ENCODE measurements around the gene HSP90AA1. TPM values are rescaled to one million over a fixed set of nuclear protein-coding genes. Genes with fewer than 3 reads are reported as not detected.
"Not testable (repeated sequence)": the region's sequence is repeated elsewhere in the genome, so short reads cannot be mapped to it uniquely, and the experiment has no call there.

Gene HSP90AA1
- total RNA-seq, 4 donors from 2014 or later: 185 to 396 (median 265) TPM

DNA sequence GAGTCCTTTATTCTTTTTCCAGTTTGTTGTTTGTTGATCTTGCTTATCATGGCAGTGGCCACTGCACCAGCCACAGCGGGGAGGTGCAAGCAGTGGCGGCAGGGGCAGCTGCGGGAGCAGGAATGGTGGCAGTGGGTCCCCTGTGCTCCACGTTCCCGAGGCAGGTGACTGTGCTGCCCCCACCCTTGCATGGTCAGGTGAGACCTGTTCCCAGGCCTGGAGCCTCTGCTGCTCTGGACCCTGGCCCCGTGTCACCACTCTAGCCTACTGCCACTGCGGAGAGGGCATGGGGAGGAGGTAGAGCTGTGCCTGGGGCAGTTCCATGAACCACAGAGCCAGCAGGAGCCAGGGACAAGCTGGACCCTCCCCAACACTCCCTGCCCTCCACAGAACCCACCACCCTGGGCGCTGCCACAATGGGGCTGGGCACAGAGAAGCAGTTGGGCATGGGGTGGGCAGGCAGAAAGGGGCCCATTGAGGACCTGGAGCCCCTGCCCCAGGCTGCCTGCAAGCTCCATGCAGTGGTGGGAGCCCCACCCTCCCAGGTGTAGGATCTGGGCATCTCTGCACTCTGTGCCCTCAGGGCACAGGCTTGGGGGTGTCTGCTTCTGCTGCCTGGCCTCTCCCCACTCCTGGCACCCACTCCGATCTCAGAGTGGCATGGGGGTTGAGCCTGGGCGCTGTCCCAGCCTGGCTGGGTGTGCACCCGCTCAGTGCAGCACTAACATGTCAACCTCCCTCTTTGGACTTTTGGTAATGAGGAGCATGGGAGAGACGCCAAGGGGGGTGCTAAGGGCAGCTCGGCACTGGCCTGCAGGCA, 29.7 kb upstream of the HSP90AA1 start:
- Histone ChIP-seq H3K36me3 (peaks cover 0 to 23% (median 0%) of the 10 kb centered on the region in 3 donors), H3K27ac (no peak overlapping the region), H3K4me3 (no peak overlapping the region), H3K27me3 (no peaks in the 10 kb centered on the region), H3K9me3 (peaks cover 0 to 3% (median 0%) of the 10 kb centered on the region in 4 donors), H3K4me1 (no peaks in the 10 kb centered on the region)
- DNase-seq (ENCODE audit: low spot score in 2 of 2): no peak
- 95 to 96% methylated on average over 10 to 12 of the region's 13 CpGs for WGBS, 2 donors
- TF ChIP-seq POLR2A (IDR thresholded peaks at IDR 0.05) (no peak), EP300 (IDR thresholded peaks at IDR 0.05) (no peak)
- TF ChIP-seq, protein P1, sequence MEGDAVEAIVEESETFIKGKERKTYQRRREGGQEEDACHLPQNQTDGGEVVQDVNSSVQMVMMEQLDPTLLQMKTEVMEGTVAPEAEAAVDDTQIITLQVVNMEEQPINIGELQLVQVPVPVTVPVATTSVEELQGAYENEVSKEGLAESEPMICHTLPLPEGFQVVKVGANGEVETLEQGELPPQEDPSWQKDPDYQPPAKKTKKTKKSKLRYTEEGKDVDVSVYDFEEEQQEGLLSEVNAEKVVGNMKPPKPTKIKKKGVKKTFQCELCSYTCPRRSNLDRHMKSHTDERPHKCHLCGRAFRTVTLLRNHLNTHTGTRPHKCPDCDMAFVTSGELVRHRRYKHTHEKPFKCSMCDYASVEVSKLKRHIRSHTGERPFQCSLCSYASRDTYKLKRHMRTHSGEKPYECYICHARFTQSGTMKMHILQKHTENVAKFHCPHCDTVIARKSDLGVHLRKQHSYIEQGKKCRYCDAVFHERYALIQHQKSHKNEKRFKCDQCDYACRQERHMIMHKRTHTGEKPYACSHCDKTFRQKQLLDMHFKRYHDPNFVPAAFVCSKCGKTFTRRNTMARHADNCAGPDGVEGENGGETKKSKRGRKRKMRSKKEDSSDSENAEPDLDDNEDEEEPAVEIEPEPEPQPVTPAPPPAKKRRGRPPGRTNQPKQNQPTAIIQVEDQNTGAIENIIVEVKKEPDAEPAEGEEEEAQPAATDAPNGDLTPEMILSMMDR (IDR thresholded peaks at IDR 0.05): no peak

DNA sequence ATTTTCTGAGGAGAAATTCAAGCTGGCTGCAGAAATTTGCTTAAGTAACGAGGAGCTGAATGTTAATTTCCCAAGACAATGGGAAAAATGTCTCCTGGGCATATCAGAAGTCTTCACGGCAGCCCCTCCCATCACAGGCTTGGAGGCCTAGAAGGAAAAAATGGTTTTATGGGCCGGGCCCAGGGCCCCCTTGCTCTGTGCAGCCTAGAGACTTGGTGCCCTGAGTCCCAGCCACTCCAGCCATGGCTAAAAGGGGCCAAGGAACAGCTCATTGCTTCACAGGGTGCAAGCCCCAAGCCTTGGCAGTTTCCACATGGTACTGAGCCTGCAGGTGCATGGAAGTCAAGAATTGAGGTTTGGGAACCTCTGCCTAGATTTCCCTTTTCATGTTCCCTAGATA, 24.3 kb upstream of the HSP90AA1 start:
- TF ChIP-seq, protein P1 (IDR thresholded peaks at IDR 0.05): no peak
- no peak for TF ChIP-seq POLR2A (IDR thresholded peaks at IDR 0.05)
- no peak for TF ChIP-seq EP300 (IDR thresholded peaks at IDR 0.05)
- H3K27me3 ChIP-seq: no peaks in the 10 kb centered on the region
- WGBS, 2 donors: 85 to 89% methylated on average over 3 of the region's 3 CpGs

DNA sequence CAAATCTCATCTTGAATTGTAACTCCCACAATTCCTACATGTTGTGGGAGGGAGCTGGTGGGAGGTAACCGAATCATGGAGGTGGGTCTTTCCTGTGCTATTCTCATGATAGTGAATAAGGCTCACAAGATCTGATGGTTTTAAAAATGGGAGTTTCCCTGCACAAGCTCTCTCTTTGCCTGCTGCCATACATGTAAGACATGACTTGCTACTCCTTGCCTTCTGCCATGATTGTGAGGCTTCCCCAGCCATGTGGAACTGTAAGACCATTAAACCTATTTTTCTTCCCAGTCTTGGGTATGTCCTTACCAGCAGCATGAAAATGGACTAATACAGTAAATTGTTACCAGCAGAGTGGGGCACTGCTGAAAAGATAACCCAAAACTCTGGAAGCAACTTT, 22.5 kb upstream of the HSP90AA1 start:
- H3K27ac ChIP-seq; H3K27me3 ChIP-seq; H3K4me3 ChIP-seq; H3K4me1 ChIP-seq; DNase-seq (ENCODE audit: low spot score in 2 of 2); H3K36me3 ChIP-seq; H3K9me3 ChIP-seq: not testable (repeated sequence)
- 85 to 96% methylated on average over 1 of the region's 1 CpG for WGBS, 2 donors

More for the DNA sequence above, 24.3 kb upstream of the HSP90AA1 start:
- no peaks in the 10 kb centered on the region for H3K4me1 ChIP-seq
- DNase-seq (ENCODE audit: low spot score in 2 of 2): no peak
- H3K36me3 ChIP-seq: peaks cover 0 to 3% (median 0%) of the 10 kb centered on the region in 3 donors
- no peak overlapping the region for H3K27ac ChIP-seq
- H3K4me3 ChIP-seq: no peak overlapping the region
- H3K9me3 ChIP-seq: peaks cover 0 to 8% (median 0%) of the 10 kb centered on the region in 4 donors

DNA sequence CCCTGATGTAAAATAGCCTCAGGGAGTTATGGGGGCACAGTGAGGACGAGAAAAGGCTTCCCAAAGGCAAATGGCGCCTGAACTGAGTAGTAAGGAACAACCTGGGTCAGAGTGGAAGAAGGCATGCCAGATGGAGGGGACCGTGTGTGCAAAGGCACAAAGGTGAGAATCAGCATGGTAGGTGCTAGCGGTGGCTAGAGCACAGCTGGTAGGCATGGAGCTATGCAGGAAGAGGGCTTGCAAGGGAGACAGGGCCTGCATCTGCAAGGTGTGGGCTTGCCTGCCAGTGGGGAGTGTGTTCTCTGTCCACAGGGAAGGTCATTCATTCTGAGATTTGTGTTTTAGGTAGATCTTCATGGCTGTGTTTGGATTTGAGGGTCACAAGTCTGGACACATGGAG, 18.5 kb upstream of the HSP90AA1 start:
- H3K27ac ChIP-seq: no peak overlapping the region
- peaks cover 0 to 11% (median 0%) of the 10 kb centered on the region in 3 donors for H3K36me3 ChIP-seq
- WGBS, 2 donors: 75 to 85% methylated on average over 4 of the region's 4 CpGs
- no peak for DNase-seq (ENCODE audit: low spot score in 2 of 2)
- no peaks in the 10 kb centered on the region for H3K27me3 ChIP-seq
- no peaks in the 10 kb centered on the region for H3K4me1 ChIP-seq
- no peak overlapping the region for H3K4me3 ChIP-seq
- TF ChIP-seq EP300 (IDR thresholded peaks at IDR 0.05): no peak
- TF ChIP-seq POLR2A (IDR thresholded peaks at IDR 0.05): no peak
- TF ChIP-seq, protein P1 (IDR thresholded peaks at IDR 0.05): no peak
- no peaks in the 10 kb centered on the region for H3K9me3 ChIP-seq

DNA sequence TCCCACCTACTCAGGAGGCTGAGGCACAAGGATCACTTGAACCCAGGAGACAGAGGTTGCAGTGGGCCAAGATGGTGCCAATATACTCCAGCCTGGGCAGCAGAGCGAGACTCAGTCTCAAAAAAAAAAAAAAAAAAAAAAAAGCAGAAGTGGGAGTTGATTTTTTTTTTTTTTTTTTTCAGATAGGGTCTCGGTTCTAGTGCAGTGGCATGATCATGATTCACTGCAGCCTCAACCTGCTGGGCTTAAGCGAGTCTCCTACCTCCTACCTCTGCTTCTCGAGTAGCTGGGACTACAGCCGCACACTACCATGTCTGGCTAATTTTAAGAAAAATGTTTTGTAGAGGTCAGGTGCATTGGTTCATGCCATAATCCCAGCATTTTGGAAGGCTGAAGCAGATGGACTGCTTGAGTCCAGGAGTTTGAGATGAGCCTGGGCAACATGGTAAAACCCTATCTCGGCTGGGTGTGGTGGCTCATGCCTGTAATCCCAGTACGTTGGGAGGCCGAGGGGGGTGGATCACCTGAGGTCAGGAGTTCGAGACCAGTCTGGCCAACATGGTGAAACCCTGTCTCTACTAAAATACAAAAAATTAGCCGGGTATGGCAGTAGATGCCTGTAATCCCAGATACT, 16.3 kb upstream of the HSP90AA1 start:
- no peak overlapping the region for H3K4me3 ChIP-seq
- DNase-seq (ENCODE audit: low spot score in 2 of 2): no peak
- WGBS, 2 donors: 84 to 90% methylated on average over 10 of the region's 10 CpGs
- H3K27ac ChIP-seq: no peak overlapping the region
- H3K27me3 ChIP-seq: no peaks in the 10 kb centered on the region
- TF ChIP-seq, protein P1 (IDR thresholded peaks at IDR 0.05): no peak
- TF ChIP-seq EP300 (IDR thresholded peaks at IDR 0.05): no peak
- TF ChIP-seq POLR2A (IDR thresholded peaks at IDR 0.05): no peak
- H3K9me3 ChIP-seq: no peaks in the 10 kb centered on the region
- no peaks in the 10 kb centered on the region for H3K4me1 ChIP-seq
- peaks cover 0 to 20% (median 0%) of the 10 kb centered on the region in 3 donors for H3K36me3 ChIP-seq
